Liver (tissue), 9 donors: ENCODE measurements around the gene CACNA1S. TPM values are rescaled to one million over a fixed set of nuclear protein-coding genes. Genes with fewer than 3 reads are reported as not detected.

ENCODE experiments used
- DNase-seq: peaks from one replicate; pipeline ENCODE4 v3.0.0-alpha.2; 2017; ENCODE audit warnings: low spot score
- H3K27ac ChIP-seq, 2 donors: one replicate each; pipeline ENCODE4 v1.7.0; 2013; ENCODE audit warnings: inconsistent platforms in 2 of 2, low read length in 2 of 2, control low read depth in 1 of 2, low read depth in 1 of 2, mild to moderate bottlenecking in 1 of 2
- H3K27me3 ChIP-seq, 4 donors: one replicate each; pipeline versions ENCODE4 v1.6.1 to v1.7.0; 2013; ENCODE audit warnings: low read length in 3 of 4, inconsistent platforms in 1 of 4, mild to moderate bottlenecking in 1 of 4, moderate library complexity in 1 of 4; ENCODE audit not compliant: control insufficient read depth in 4 of 4, insufficient read depth in 4 of 4
- H3K36me3 ChIP-seq, 4 donors: one replicate each; pipeline versions ENCODE4 v1.6.1 to v1.7.0; 2013; ENCODE audit warnings: low read length in 3 of 4, mild to moderate bottlenecking in 3 of 4, low read depth in 1 of 4, moderate library complexity in 1 of 4; ENCODE audit not compliant: control insufficient read depth in 4 of 4, insufficient read depth in 3 of 4
- H3K4me1 ChIP-seq, 4 donors: one replicate each; pipeline versions ENCODE4 v1.6.1 to v1.7.0; 2013; ENCODE audit warnings: low read length in 3 of 4, mild to moderate bottlenecking in 3 of 4, moderate library complexity in 1 of 4; ENCODE audit not compliant: control insufficient read depth in 4 of 4, insufficient read depth in 4 of 4
- H3K4me3 ChIP-seq, 3 donors: one replicate each; pipeline versions ENCODE4 v1.6.1 to v1.7.0; 2013; ENCODE audit warnings: low read length in 3 of 3, control low read depth in 1 of 3, low read depth in 1 of 3, mild to moderate bottlenecking in 1 of 3
- H3K9ac ChIP-seq, 2 donors: one replicate each; pipeline ENCODE4 v1.7.0; 2013; ENCODE audit warnings: low read length in 2 of 2, mild to moderate bottlenecking in 2 of 2, moderate library complexity in 2 of 2, control low read depth in 1 of 2, low read depth in 1 of 2
- H3K9me3 ChIP-seq, 4 donors: one replicate each; pipeline versions ENCODE4 v1.6.1 to v1.7.0; 2013; ENCODE audit warnings: low read length in 3 of 4; ENCODE audit not compliant: control insufficient read depth in 4 of 4
- EGR1 ChIP-seq, 2 donors: IDR thresholded peaks; 2 replicates each; pipeline ENCODE4 v1.6.1; 2016 to 2018; ENCODE audit warnings: antibody characterized with exemption in 2 of 2, low read depth in 2 of 2
- FOXA1 ChIP-seq: IDR thresholded peaks from 2 replicates; pipeline ENCODE4 v1.6.1; 2016; ENCODE audit warnings: antibody characterized with exemption
- HNF4G ChIP-seq: IDR thresholded peaks from 2 replicates; pipeline ENCODE4 v1.6.1; 2016; ENCODE audit warnings: antibody characterized with exemption
- TAF1 ChIP-seq: conservative IDR thresholded peaks from 2 replicates; pipeline ENCODE4 v1.6.1; 2016; ENCODE audit warnings: antibody characterized with exemption, mild to moderate bottlenecking
- YY1 ChIP-seq: IDR thresholded peaks from 2 replicates; pipeline ENCODE4 v1.6.1; 2016; ENCODE audit warnings: antibody characterized with exemption, mild to moderate bottlenecking
- WGBS: extraction: QIAGEN DNeasy Blood & Tissue Kit; methylation state at CpG from one replicate; pipeline ENCODE4 v1.1.7; 2013; 5-methylcytosine and 5-hydroxymethylcytosine counted together
- polyA plus RNA-seq, 2 donors: library from polyadenylated mRNA; stranded (reverse) in 1 of 2; unstranded in 1 of 2; fragments of 200-250 nt in 1 of 2; fragments of >200 nt in 1 of 2; fragmentation: Nextera tagmentation in 1 of 2; extraction: Ambion mirVana in 1 of 2; gene quantifications; one replicate each; pipeline versions ENCODE4 v1.2.1 to v1.2.3, GENCODE V29; 2013 to 2015
- total RNA-seq, 2 donors: library from RNA; depleted of rRNA; stranded (reverse); fragments of >200 nt; gene quantifications; one replicate each; pipeline ENCODE4 v1.2.3, GENCODE V29; 2014
- TF ChIP-seq, protein P1 (sequence below): IDR thresholded peaks from 2 replicates; pipeline ENCODE4 v1.6.1; 2016; ENCODE audit warnings: antibody characterized with exemption
- TF ChIP-seq, protein P2 (sequence below): IDR thresholded peaks from 2 replicates; pipeline ENCODE4 v1.6.1; 2016; ENCODE audit warnings: antibody characterized with exemption
- TF ChIP-seq, protein P3 (sequence below): IDR thresholded peaks from 2 replicates; pipeline ENCODE4 v1.6.1; 2016; ENCODE audit warnings: antibody characterized with exemption, mild to moderate bottlenecking
- donor health status: healthy.
- donor health status: healthy.
- donor health status: healthy.
- donor health status: healthy.
- donor health status: healthy.

CACNA1S gene
- total and polyA plus RNA-seq, 4 donors, result under 0.01 to 0.33 TPM; not detected in 2

DNA sequence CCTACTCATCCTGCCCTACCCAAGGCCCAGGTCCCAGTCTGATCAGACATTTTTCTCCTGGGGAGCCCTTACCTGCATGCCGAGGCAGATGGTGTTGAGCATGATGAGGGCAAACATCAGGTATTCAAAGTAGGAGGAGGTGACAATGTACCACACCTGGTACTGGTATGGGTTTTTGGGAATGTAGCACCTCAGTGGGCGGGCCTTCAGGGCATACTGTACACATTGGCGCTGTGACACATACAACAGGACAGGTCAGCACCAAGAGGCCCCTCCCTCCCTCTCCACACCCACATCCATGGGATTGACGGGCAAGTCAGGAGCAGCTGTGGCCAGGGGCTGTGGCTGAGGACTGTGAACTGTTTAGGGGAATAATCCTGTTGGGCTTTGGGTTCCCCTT lies 51.6 kb downstream of the CACNA1S start:
- 91% methylated on average over 4 of the region's 4 CpGs for WGBS
- TF ChIP-seq TAF1, result no peak
- TF ChIP-seq, protein P1, sequence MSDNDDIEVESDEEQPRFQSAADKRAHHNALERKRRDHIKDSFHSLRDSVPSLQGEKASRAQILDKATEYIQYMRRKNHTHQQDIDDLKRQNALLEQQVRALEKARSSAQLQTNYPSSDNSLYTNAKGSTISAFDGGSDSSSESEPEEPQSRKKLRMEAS, result no peak
- H3K27ac ChIP-seq, result no peak overlapping the region
- no peaks in the 10 kb centered on the region for H3K9me3 ChIP-seq
- no peak for DNase-seq
- no peaks in the 10 kb centered on the region for H3K27me3 ChIP-seq
- H3K36me3 ChIP-seq, result no peaks in the 10 kb centered on the region
- no peak overlapping the region for H3K9ac ChIP-seq
- H3K4me3 ChIP-seq, result no peak overlapping the region
- H3K4me1 ChIP-seq, result peaks cover 1 to 8% (median 4%) of the 10 kb centered on the region in 4 donors

DNA sequence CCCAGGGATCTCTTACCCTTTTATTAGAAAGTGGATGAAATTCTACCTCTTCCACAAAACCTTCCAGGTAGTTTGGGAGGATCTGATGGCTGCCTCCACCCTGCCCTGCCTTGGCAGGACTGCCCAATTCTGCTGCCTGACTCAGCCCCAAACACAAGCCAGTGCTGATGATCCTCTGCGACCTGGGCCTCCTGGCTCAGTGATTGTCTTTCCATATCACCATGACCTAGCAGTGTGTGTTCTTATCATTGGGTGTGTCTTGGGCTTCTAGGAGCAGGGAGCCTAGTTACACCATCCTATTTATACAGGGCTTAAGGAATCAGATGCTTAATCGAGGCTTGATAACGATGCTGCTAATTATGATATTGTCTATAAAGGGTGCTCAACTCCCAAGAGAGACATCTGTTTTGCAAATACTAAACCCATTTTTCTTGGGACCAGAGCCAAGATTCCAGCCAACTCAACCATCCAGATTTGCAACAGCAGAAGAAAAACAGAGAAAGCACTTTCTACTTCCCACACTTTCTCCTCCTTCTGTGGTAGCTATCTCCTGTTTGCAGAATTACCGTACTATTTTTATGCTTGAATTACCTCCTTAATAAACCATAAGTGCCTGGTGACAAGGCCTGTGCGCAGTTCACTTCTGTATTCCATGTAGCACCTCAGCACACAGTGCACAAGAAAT lies 52.2 kb downstream of the CACNA1S start:
- DNase-seq, result no peak

DNA sequence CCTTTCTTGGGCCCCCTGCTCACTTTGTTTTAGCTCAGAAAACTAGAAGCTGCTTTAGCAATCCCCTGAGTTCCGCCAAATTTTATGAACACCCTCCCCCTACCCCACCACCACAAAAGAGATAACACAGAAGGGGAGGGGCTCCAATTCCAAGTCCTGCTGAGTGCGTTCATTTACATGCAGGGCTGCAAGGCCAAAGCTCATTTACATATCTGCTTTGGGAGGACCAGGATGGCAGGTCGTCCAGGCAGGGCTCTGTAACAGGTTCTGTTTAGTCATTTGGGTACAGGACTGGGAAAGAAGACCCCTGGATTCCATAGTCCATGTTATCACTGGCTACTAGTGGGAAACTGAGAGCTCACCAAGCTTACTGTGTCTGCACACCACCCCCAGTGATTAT lies 52.8 kb downstream of the CACNA1S start:
- no peak overlapping the region for H3K9ac ChIP-seq
- H3K27ac ChIP-seq, result no peak overlapping the region
- H3K4me1 ChIP-seq, result peaks cover 3 to 8% (median 7%) of the 10 kb centered on the region in 4 donors
- DNase-seq, result no peak
- no peaks in the 10 kb centered on the region for H3K9me3 ChIP-seq
- 93% methylated on average over 3 of the region's 3 CpGs for WGBS
- H3K36me3 ChIP-seq, result no peaks in the 10 kb centered on the region
- TF ChIP-seq FOXA1, result no peak
- TF ChIP-seq, protein P1, result no peak
- TF ChIP-seq EGR1 (IDR thresholded peaks at IDR 0.05; ENCODE audit: low read depth in 2 of 2), result no peak
- TF ChIP-seq HNF4G, result no peak
- no peaks in the 10 kb centered on the region for H3K27me3 ChIP-seq
- H3K4me3 ChIP-seq, result no peak overlapping the region

More for the DNA sequence above, 52.2 kb downstream of the CACNA1S start:
- Histone ChIP-seq H3K4me3 (no peak overlapping the region), H3K4me1 (peaks cover 3 to 8% (median 7%) of the 10 kb centered on the region in 4 donors), H3K36me3 (no peaks in the 10 kb centered on the region), H3K27me3 (no peaks in the 10 kb centered on the region), H3K9me3 (no peaks in the 10 kb centered on the region), H3K27ac (no peak overlapping the region), H3K9ac (no peak overlapping the region)
- WGBS, result 86% methylated on average over 5 of the region's 5 CpGs
- no peak for TF ChIP-seq FOXA1

DNA sequence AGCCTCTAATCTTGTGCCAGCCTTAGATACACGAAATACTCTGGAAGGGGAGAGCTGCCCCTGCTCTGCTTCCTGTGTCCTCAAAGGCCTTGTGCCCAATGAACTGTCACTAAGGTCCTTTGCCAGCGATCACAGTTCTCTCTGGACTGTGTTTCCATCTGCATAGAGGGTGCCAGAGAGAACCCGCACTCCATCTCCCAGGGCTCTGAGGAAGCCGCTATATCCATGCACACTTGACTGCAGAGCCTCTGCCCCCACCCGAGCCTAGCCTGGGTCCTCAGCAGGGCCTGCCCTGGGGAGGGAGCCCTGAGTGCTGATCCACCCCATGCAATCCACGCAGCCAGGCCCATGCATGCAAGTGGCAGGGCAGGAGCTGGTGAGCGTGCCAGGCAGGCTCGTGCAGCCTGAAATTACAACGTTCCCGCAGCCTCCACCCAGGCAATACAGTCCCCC lies 58.1 kb downstream of the CACNA1S start:
- no peak overlapping the region for H3K27ac ChIP-seq
- 86% methylated on average over 10 of the region's 10 CpGs for WGBS
- H3K4me3 ChIP-seq, result no peak overlapping the region
- H3K4me1 ChIP-seq, result peaks cover 3 to 12% (median 5%) of the 10 kb centered on the region in 4 donors
- TF ChIP-seq, protein P2, sequence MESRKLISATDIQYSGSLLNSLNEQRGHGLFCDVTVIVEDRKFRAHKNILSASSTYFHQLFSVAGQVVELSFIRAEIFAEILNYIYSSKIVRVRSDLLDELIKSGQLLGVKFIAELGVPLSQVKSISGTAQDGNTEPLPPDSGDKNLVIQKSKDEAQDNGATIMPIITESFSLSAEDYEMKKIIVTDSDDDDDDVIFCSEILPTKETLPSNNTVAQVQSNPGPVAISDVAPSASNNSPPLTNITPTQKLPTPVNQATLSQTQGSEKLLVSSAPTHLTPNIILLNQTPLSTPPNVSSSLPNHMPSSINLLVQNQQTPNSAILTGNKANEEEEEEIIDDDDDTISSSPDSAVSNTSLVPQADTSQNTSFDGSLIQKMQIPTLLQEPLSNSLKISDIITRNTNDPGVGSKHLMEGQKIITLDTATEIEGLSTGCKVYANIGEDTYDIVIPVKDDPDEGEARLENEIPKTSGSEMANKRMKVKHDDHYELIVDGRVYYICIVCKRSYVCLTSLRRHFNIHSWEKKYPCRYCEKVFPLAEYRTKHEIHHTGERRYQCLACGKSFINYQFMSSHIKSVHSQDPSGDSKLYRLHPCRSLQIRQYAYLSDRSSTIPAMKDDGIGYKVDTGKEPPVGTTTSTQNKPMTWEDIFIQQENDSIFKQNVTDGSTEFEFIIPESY, result no peak
- no peak for TF ChIP-seq YY1
- TF ChIP-seq, protein P3, sequence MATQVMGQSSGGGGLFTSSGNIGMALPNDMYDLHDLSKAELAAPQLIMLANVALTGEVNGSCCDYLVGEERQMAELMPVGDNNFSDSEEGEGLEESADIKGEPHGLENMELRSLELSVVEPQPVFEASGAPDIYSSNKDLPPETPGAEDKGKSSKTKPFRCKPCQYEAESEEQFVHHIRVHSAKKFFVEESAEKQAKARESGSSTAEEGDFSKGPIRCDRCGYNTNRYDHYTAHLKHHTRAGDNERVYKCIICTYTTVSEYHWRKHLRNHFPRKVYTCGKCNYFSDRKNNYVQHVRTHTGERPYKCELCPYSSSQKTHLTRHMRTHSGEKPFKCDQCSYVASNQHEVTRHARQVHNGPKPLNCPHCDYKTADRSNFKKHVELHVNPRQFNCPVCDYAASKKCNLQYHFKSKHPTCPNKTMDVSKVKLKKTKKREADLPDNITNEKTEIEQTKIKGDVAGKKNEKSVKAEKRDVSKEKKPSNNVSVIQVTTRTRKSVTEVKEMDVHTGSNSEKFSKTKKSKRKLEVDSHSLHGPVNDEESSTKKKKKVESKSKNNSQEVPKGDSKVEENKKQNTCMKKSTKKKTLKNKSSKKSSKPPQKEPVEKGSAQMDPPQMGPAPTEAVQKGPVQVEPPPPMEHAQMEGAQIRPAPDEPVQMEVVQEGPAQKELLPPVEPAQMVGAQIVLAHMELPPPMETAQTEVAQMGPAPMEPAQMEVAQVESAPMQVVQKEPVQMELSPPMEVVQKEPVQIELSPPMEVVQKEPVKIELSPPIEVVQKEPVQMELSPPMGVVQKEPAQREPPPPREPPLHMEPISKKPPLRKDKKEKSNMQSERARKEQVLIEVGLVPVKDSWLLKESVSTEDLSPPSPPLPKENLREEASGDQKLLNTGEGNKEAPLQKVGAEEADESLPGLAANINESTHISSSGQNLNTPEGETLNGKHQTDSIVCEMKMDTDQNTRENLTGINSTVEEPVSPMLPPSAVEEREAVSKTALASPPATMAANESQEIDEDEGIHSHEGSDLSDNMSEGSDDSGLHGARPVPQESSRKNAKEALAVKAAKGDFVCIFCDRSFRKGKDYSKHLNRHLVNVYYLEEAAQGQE, result no peak
- H3K27me3 ChIP-seq, result no peaks in the 10 kb centered on the region
- no peaks in the 10 kb centered on the region for H3K36me3 ChIP-seq
- H3K9ac ChIP-seq, result no peak overlapping the region
- DNase-seq, result no peak
- H3K9me3 ChIP-seq, result no peaks in the 10 kb centered on the region
